K562 (cell line): ENCODE data around the gene LASP1NB.

Source experiments
- CBX3 ChIP-seq, 2 experiments: IDR thresholded peaks; 1 replicate in 1 of 2; 2 replicates in 1 of 2; pipeline ENCODE4 v1.6.1; 2012; ENCODE audit warnings: inconsistent platforms in 2 of 2, low read length in 2 of 2, borderline replicate concordance in 1 of 2, control low read depth in 1 of 2
- CCAR2 ChIP-seq: fragments of 200-400 bp; formaldehyde crosslinking; IDR thresholded peaks from 2 replicates; pipeline ENCODE4 v1.6.1; 2017; ENCODE audit warnings: mild to moderate bottlenecking, low read depth, low read length
- CREB1 ChIP-seq, 2 experiments: sonication (generic) in 1 of 2; formaldehyde crosslinking in 1 of 2; IDR thresholded peaks; 2 replicates each; pipeline versions ENCODE4 v1.6.1 to v1.8.0; 2012 to 2022; ENCODE audit warnings: inconsistent platforms in 1 of 2, mild to moderate bottlenecking in 1 of 2, missing genetic modification reagents in 1 of 2, moderate library complexity in 1 of 2
- DPF2 ChIP-seq: fragments of 450-650 bp; IDR thresholded peaks from 2 replicates; pipeline ENCODE4 v1.6.1; 2016
- EP300 ChIP-seq: IDR thresholded peaks from 2 replicates; pipeline ENCODE4 v1.6.1; 2012; ENCODE audit warnings: low read length, improper control_type of control experiment
- GATAD2B ChIP-seq: fragments of 450-650 bp; IDR thresholded peaks from 2 replicates; pipeline ENCODE4 v1.6.1; 2017; ENCODE audit warnings: mild to moderate bottlenecking, borderline replicate concordance
- HDAC1 ChIP-seq, 2 experiments: fragments of 450-650 bp; IDR thresholded peaks; 2 replicates each; pipeline ENCODE4 v1.6.1; 2016 to 2017; ENCODE audit warnings: inconsistent platforms in 1 of 2, mild to moderate bottlenecking in 1 of 2, moderate library complexity in 1 of 2
- ILF3 ChIP-seq: fragments of 450-650 bp; IDR thresholded peaks from 2 replicates; pipeline ENCODE4 v1.6.1; 2018; ENCODE audit warnings: antibody characterized with exemption, mild to moderate bottlenecking, moderate library complexity, borderline replicate concordance
- KLF16 ChIP-seq: IDR thresholded peaks from 2 replicates; pipeline ENCODE4 v1.6.1; 2016; ENCODE audit warnings: antibody characterized with exemption
- MEF2D ChIP-seq: conservative IDR thresholded peaks from 2 replicates; pipeline ENCODE4 v1.6.1; 2016; ENCODE audit warnings: low read depth, missing genetic modification characterization, missing compliant biosample characterization
- MTA2 ChIP-seq: fragments of 450-650 bp; IDR thresholded peaks from 2 replicates; pipeline ENCODE4 v1.6.1; 2016; ENCODE audit warnings: low read depth
- NFIC ChIP-seq: fragments of 450-650 bp; IDR thresholded peaks from 2 replicates; pipeline ENCODE4 v1.6.1; 2017; ENCODE audit warnings: mild to moderate bottlenecking, inconsistent platforms
- POU5F1 ChIP-seq: fragments of 150-350 bp; IDR thresholded peaks from 2 replicates; pipeline ENCODE4 v1.6.1; 2014; ENCODE audit warnings: borderline replicate concordance, low read length, low read depth, mild to moderate bottlenecking; ENCODE audit not compliant: partially characterized antibody
- SNRNP70 ChIP-seq: fragments of 200-400 bp; formaldehyde crosslinking; optimal IDR thresholded peaks from 2 replicates; pipeline ENCODE3; 2017; ENCODE audit warnings: low read depth, low read length
- TCF3 ChIP-seq: sonication (generic); formaldehyde crosslinking; IDR thresholded peaks from 2 replicates; pipeline ENCODE4 v1.4.0; 2020; ENCODE audit warnings: mild to moderate bottlenecking, missing genetic modification reagents
- TRIM24 ChIP-seq, 2 experiments: fragments of 450-650 bp; IDR thresholded peaks; 2 replicates each; pipeline ENCODE4 v1.6.1; 2016
- ZBTB2 ChIP-seq: fragments of 450-650 bp; IDR thresholded peaks from 2 replicates; pipeline ENCODE4 v1.6.1; 2016; ENCODE audit warnings: antibody characterized with exemption
- ZNF121 ChIP-seq: sonication (generic); formaldehyde crosslinking; conservative IDR thresholded peaks from 2 replicates; pipeline ENCODE4 v1.8.0; 2022; ENCODE audit warnings: missing genetic modification reagents
- ZNF175 ChIP-seq: fragments of 200-800 bp; sonication (Bioruptor generic); IDR thresholded peaks from 2 replicates; pipeline ENCODE4 v1.6.1; 2016; ENCODE audit warnings: low read depth, mild to moderate bottlenecking, missing genetic modification characterization, missing compliant biosample characterization
- ZNF584 ChIP-seq: fragments of 200-800 bp; sonication (Bioruptor generic); IDR thresholded peaks from 2 replicates; pipeline ENCODE4 v1.6.1; 2016; ENCODE audit warnings: low read depth, mild to moderate bottlenecking, missing genetic modification characterization, missing compliant biosample characterization
- TF ChIP-seq, protein P1 (sequence below): fragments of 250-450 bp; sonication (Bioruptor Pico); IDR thresholded peaks from 2 replicates; pipeline ENCODE4 v1.4.0; 2020
- TF ChIP-seq, protein P2 (sequence below): fragments of 450-650 bp; IDR thresholded peaks from 2 replicates; pipeline ENCODE4 v1.6.1; 2017; ENCODE audit warnings: antibody characterized with exemption

LASP1NB gene

DNA sequence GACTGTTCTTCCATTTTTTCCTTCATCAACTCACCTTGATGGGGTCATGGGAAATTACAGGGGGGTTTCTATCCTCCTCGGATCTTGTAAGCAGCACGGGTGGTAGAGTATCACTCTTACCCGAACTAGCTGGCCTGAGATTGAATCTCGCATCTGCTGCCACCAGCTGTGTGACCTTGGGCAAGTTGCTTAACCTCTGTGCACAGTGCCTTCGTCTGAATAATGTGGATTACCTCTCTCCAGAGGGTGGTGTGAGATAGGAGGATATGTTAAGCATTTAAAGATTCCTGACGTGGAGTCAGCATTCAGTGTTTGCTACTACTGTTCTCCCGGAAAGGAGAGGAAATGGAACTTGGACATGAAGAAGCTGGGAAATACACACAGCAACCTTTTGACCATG is 31.1 kb upstream of the LASP1NB start (continued):
- TF ChIP-seq, protein P1, sequence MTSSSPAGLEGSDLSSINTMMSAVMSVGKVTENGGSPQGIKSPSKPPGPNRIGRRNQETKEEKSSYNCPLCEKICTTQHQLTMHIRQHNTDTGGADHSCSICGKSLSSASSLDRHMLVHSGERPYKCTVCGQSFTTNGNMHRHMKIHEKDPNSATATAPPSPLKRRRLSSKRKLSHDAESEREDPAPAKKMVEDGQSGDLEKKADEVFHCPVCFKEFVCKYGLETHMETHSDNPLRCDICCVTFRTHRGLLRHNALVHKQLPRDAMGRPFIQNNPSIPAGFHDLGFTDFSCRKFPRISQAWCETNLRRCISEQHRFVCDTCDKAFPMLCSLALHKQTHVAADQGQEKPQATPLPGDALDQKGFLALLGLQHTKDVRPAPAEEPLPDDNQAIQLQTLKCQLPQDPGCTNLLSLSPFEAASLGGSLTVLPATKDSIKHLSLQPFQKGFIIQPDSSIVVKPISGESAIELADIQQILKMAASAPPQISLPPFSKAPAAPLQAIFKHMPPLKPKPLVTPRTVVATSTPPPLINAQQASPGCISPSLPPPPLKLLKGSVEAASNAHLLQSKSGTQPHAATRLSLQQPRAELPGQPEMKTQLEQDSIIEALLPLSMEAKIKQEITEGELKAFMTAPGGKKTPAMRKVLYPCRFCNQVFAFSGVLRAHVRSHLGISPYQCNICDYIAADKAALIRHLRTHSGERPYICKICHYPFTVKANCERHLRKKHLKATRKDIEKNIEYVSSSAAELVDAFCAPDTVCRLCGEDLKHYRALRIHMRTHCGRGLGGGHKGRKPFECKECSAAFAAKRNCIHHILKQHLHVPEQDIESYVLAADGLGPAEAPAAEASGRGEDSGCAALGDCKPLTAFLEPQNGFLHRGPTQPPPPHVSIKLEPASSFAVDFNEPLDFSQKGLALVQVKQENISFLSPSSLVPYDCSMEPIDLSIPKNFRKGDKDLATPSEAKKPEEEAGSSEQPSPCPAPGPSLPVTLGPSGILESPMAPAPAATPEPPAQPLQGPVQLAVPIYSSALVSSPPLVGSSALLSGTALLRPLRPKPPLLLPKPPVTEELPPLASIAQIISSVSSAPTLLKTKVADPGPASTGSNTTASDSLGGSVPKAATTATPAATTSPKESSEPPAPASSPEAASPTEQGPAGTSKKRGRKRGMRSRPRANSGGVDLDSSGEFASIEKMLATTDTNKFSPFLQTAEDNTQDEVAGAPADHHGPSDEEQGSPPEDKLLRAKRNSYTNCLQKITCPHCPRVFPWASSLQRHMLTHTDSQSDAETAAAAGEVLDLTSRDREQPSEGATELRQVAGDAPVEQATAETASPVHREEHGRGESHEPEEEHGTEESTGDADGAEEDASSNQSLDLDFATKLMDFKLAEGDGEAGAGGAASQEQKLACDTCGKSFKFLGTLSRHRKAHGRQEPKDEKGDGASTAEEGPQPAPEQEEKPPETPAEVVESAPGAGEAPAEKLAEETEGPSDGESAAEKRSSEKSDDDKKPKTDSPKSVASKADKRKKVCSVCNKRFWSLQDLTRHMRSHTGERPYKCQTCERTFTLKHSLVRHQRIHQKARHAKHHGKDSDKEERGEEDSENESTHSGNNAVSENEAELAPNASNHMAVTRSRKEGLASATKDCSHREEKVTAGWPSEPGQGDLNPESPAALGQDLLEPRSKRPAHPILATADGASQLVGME: no peak
- TF ChIP-seq CCAR2 (no peak), TCF3 (peak; percentile 85), ZNF175 (CRISPR knock-in tag) (no peak), ZNF584 (CRISPR knock-in tag) (no peak), GATAD2B (0 out of 2 replicates have a peak, but pooled peaks have one; percentile 39), SNRNP70 (no peak), HDAC1 (IDR thresholded peaks at IDR 0.05) (peak in 1 of 2 experiments; percentile 42; a peak in 1 of 4 replicates), CBX3 (IDR thresholded peaks at IDR 0.05; ENCODE audit: borderline replicate concordance in 1 of 2, low read length in 2 of 2) (peak in 1 of 2 experiments; percentile 41; a peak in 1 of 3 replicates), DPF2 (peak; percentile 77), TRIM24 (IDR thresholded peaks at IDR 0.05) (peak; percentile 62 to 64; a peak in 3 of 4 replicates), POU5F1 (no peak), NFIC (peak; percentile 74), EP300 (peak; percentile 64; the same call in 1 of the 2 replicates), ZBTB2 (0 out of 2 replicates have a peak, but pooled peaks have one; percentile 21), MTA2 (peak; percentile 70), MEF2D (tag) (no peak), ILF3 (0 out of 2 replicates have a peak, but pooled peaks have one; percentile 27), ZNF121 (no peak), CREB1 (IDR thresholded peaks at IDR 0.05) (peak; percentile 19; the same call in 1 of the 2 replicates), CREB1 (CRISPR knock-in tag; IDR thresholded peaks at IDR 0.05) (no peak), KLF16 (peak; percentile 67; the same call in 1 of the 2 replicates)
- TF ChIP-seq, protein P2, sequence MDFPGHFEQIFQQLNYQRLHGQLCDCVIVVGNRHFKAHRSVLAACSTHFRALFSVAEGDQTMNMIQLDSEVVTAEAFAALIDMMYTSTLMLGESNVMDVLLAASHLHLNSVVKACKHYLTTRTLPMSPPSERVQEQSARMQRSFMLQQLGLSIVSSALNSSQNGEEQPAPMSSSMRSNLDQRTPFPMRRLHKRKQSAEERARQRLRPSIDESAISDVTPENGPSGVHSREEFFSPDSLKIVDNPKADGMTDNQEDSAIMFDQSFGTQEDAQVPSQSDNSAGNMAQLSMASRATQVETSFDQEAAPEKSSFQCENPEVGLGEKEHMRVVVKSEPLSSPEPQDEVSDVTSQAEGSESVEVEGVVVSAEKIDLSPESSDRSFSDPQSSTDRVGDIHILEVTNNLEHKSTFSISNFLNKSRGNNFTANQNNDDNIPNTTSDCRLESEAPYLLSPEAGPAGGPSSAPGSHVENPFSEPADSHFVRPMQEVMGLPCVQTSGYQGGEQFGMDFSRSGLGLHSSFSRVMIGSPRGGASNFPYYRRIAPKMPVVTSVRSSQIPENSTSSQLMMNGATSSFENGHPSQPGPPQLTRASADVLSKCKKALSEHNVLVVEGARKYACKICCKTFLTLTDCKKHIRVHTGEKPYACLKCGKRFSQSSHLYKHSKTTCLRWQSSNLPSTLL: no peak
